Thoracic aorta (tissue), 2 donors: ENCODE measurements around the gene PAX2. TPM values are rescaled to one million over a fixed set of nuclear protein-coding genes. Genes with fewer than 3 reads are reported as not detected.

Source experiments
- ATAC-seq: fragments of 150-250 bp; one replicate; pipeline ENCODE4 v1.8.0; 2017; ENCODE audit warnings: low read depth; ENCODE audit not compliant: insufficient number of reproducible peaks, low FRiP score
- DNase-seq: peaks from one replicate; pipeline ENCODE4 v3.0.0-alpha.2; 2020; ENCODE audit warnings: low spot score
- H3K27ac ChIP-seq, 2 donors: fragments of 200-600 bp; sonication (generic); 1 replicate in 1 of 2; 2 replicates in 1 of 2; pipeline ENCODE4 v1.5.1; 2016; ENCODE audit warnings: mild to moderate bottlenecking in 2 of 2, moderate library complexity in 2 of 2
- H3K27me3 ChIP-seq: fragments of 200-600 bp; sonication (generic); replicated peaks from 2 replicates; pipeline ENCODE4 v1.6.0; 2016; ENCODE audit warnings: mild to moderate bottlenecking; ENCODE audit not compliant: insufficient read depth
- H3K36me3 ChIP-seq: fragments of 200-600 bp; sonication (generic); one replicate; pipeline ENCODE4 v1.5.1; 2016
- H3K4me1 ChIP-seq, 2 donors: fragments of 200-600 bp; sonication (generic); 1 replicate in 1 of 2; 2 replicates in 1 of 2; pipeline versions ENCODE4 v1.5.1 to v1.6.0; 2016; ENCODE audit warnings: low read depth in 2 of 2, mild to moderate bottlenecking in 1 of 2; ENCODE audit not compliant: control insufficient read depth in 1 of 2
- H3K4me3 ChIP-seq: fragments of 200-600 bp; sonication (generic); 2 replicates; pipeline ENCODE4 v1.5.1; 2016; ENCODE audit warnings: mild to moderate bottlenecking
- H3K9me3 ChIP-seq: fragments of 200-600 bp; sonication (generic); 2 replicates; pipeline ENCODE4 v1.5.1; 2016
- CTCF ChIP-seq: fragments of 200-600 bp; sonication (generic); IDR thresholded peaks from one replicate; pipeline ENCODE4 v1.5.1; 2019; ENCODE audit warnings: antibody characterized with exemption
- total RNA-seq, 2 donors: library from RNA; depleted of rRNA; stranded (reverse); fragments of >200 nt; gene quantifications; one replicate each; pipeline versions ENCODE4 v1.1.0 to v1.2.3, GENCODE V29; 2016

PAX2 gene
- total RNA-seq, 2 donors from 2014 or later = not detected

DNA sequence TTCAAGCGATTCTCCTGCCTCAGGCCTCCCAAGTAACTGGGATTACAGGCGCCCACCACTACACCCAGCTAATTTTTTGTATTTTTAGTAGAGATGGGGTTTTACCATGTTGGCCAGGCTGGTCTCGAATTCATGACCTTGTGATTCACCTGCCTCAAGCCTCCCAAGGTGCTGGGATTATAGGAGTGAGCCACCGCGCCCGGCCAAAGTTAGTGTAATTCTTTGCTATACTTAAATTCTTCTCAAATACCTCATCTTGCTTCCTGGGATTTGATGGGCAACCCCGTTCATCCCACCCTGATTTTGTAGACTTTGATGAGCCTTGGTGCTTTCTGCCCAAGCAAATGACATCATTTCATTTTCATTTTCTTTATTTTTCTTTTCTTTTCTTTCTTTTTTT, 54.5 kb downstream of the PAX2 start:
- Histone ChIP-seq H3K27ac (no peak overlapping the region), H3K9me3 (no peaks in the 10 kb centered on the region), H3K27me3 (no peaks in the 10 kb centered on the region), H3K4me3 (no peak overlapping the region), H3K4me1 (no peaks in the 10 kb centered on the region), H3K36me3 (no peaks in the 10 kb centered on the region)
- DNase-seq (no peak), ATAC-seq (no peak)
- TF ChIP-seq CTCF = no peak

GRCh38 chr10:100800931-100801330, 55.5 kb downstream of the PAX2 start:
- no peak for TF ChIP-seq CTCF
- Histone ChIP-seq H3K27me3 (no peaks in the 10 kb centered on the region), H3K27ac (no peak overlapping the region), H3K9me3 (no peaks in the 10 kb centered on the region), H3K4me3 (no peak overlapping the region), H3K4me1 (no peaks in the 10 kb centered on the region), H3K36me3 (no peaks in the 10 kb centered on the region)
- DNase-seq (no peak), ATAC-seq (no peak)

DNA sequence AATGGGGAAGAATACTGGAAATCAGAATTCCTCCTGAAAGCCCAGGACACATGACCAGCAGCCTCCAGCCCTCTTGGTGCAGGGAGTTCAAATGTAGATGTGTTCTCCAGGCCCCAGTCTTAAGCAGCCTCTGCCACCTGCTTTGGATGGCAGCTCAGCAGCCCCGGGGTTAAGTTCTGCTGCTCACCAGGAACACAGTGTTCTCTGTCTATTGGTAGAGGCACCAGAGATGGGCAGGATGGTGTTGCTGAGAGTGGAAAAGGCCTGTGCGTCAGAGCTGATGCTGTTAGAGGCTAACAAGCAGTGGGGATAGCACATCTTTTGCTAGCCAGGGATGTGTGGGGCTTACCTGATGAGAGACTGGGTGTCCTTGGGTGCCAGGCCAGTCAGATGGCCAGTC, 56.8 kb downstream of the PAX2 start:
- ATAC-seq = no peak
- DNase-seq = no peak
- Histone ChIP-seq H3K27me3 (no peaks in the 10 kb centered on the region), H3K4me3 (no peak overlapping the region), H3K36me3 (no peaks in the 10 kb centered on the region), H3K9me3 (no peaks in the 10 kb centered on the region), H3K27ac (no peak overlapping the region), H3K4me1 (no peaks in the 10 kb centered on the region)
- no peak for TF ChIP-seq CTCF

GRCh38 chr10:100802607-100803006, 57.2 kb downstream of the PAX2 start:
- no peaks in the 10 kb centered on the region for H3K27me3 ChIP-seq
- ATAC-seq = no peak
- H3K4me3 ChIP-seq = no peak overlapping the region
- H3K27ac ChIP-seq = no peak overlapping the region
- H3K4me1 ChIP-seq = no peaks in the 10 kb centered on the region
- DNase-seq = no peak
- no peaks in the 10 kb centered on the region for H3K9me3 ChIP-seq
- TF ChIP-seq CTCF = no peak
- H3K36me3 ChIP-seq = no peaks in the 10 kb centered on the region

DNA sequence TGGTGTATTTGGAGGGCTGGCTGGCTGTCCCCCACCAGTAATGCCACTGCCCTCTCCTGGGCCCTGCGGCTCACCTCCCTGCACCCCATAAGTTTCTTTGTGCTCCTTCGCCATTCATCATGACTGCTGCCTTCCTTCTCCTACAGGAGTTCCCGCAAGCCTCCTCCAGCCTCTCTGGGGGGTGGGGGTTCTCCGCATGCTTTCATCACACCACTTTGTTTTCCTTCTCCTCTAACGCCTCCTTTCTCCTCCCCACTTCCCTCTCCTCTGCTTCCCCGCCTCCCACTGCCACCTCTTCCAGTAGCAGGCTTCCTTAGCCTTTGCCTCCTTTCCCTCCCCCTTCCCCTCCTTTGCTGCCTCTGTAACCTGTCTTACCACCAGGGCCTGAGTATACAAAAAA, 58.1 kb downstream of the PAX2 start:
- ATAC-seq (no peak), DNase-seq (no peak)
- no peaks in the 10 kb centered on the region for H3K9me3 ChIP-seq
- no peaks in the 10 kb centered on the region for H3K4me1 ChIP-seq
- H3K36me3 ChIP-seq = no peaks in the 10 kb centered on the region
- no peak overlapping the region for H3K27ac ChIP-seq
- no peak overlapping the region for H3K4me3 ChIP-seq
- H3K27me3 ChIP-seq = no peaks in the 10 kb centered on the region
- TF ChIP-seq CTCF = no peak
